Ishikawa (cell line): ENCODE results near the gene GNPTAB.
A peak's percentile ranks its signal among the peaks of the same experiment; 100 is the strongest.

Source experiments
- CEBPB ChIP-seq: IDR thresholded peaks from 2 replicates; pipeline ENCODE4 v1.6.1; 2012
- CREB1 ChIP-seq: IDR thresholded peaks from 2 replicates; pipeline ENCODE4 v1.6.1; 2012; ENCODE audit warnings: low read depth
- EGR1 ChIP-seq: IDR thresholded peaks from 2 replicates; pipeline ENCODE4 v1.6.1; 2012
- EP300 ChIP-seq: IDR thresholded peaks from 2 replicates; pipeline ENCODE4 v1.6.1; 2012; ENCODE audit warnings: borderline replicate concordance
- FOXM1 ChIP-seq: IDR thresholded peaks from 2 replicates; pipeline ENCODE4 v1.6.1; 2012; ENCODE audit warnings: low read depth, borderline replicate concordance
- MAX ChIP-seq: IDR thresholded peaks from 2 replicates; pipeline ENCODE4 v1.6.1; 2012
- NFIC ChIP-seq: IDR thresholded peaks from 2 replicates; pipeline ENCODE4 v1.6.1; 2012
- RAD21 ChIP-seq: IDR thresholded peaks from 2 replicates; pipeline ENCODE4 v1.6.1; 2012; ENCODE audit warnings: low read depth
- REST ChIP-seq: IDR thresholded peaks from 2 replicates; pipeline ENCODE4 v1.6.1; 2012; ENCODE audit warnings: low read depth, mild to moderate bottlenecking
- TAF1 ChIP-seq: IDR thresholded peaks from 2 replicates; pipeline ENCODE4 v1.6.1; 2012; ENCODE audit warnings: low read depth, mild to moderate bottlenecking
- TCF12 ChIP-seq: IDR thresholded peaks from 2 replicates; pipeline ENCODE4 v1.6.1; 2012; ENCODE audit warnings: low read depth
- USF1 ChIP-seq: IDR thresholded peaks from 2 replicates; pipeline ENCODE4 v1.6.1; 2012
- YY1 ChIP-seq: IDR thresholded peaks from 2 replicates; pipeline ENCODE4 v1.6.1; 2012; ENCODE audit warnings: low read depth
- ZBTB7A ChIP-seq: IDR thresholded peaks from 2 replicates; pipeline ENCODE4 v1.6.1; 2012; ENCODE audit warnings: low read depth

GRCh38 chr12:101733166-101733565, 97.6 kb downstream of the GNPTAB start:
- TF ChIP-seq CEBPB = no peak
- TF ChIP-seq EGR1 = no peak
- TF ChIP-seq YY1 = no peak
- TF ChIP-seq REST = no peak
- TF ChIP-seq RAD21 = no peak
- no peak for TF ChIP-seq MAX
- TF ChIP-seq NFIC = 0 out of 2 replicates have a peak, but pooled peaks have one; percentile 8
- TF ChIP-seq USF1 = no peak
- no peak for TF ChIP-seq EP300
- TF ChIP-seq CREB1 = no peak
- no peak for TF ChIP-seq TAF1
- no peak for TF ChIP-seq TCF12
- no peak for TF ChIP-seq FOXM1
- no peak for TF ChIP-seq ZBTB7A
